SH-SY5Y (cell line): Measurements from ENCODE around the gene U2AF1L4.

Source experiments
- GATA2 ChIP-seq: IDR thresholded peaks from 2 replicates; pipeline ENCODE4 v1.6.1; 2011; ENCODE audit warnings: mild to moderate bottlenecking, low read depth, low read length
- GATA3 ChIP-seq: IDR thresholded peaks from 2 replicates; pipeline ENCODE4 v1.6.1; 2011; ENCODE audit warnings: low read depth, mild to moderate bottlenecking, low read length, moderate library complexity

- TF ChIP-seq GATA2 (no peak), GATA3 (no peak)
Measured at GRCh38 chr19:35720163-35720524, 25.1 kb downstream of the U2AF1L4 start.
